H1 (cell line): ENCODE data around the gene DES.

Experiments used
- CREB1 ChIP-seq: IDR thresholded peaks from 2 replicates; pipeline ENCODE4 v1.6.1; 2012; ENCODE audit warnings: inconsistent platforms
- EP300 ChIP-seq, 2 experiments: IDR thresholded peaks; 1 replicate in 1 of 2; 2 replicates in 1 of 2; pipeline ENCODE4 v1.6.1; 2011 to 2012; ENCODE audit warnings: low read depth in 2 of 2, low read length in 2 of 2, mild to moderate bottlenecking in 2 of 2, borderline replicate concordance in 1 of 2, inconsistent platforms in 1 of 2, moderate library complexity in 1 of 2
- JUN ChIP-seq: IDR thresholded peaks from 2 replicates; pipeline ENCODE4 v1.6.1; 2011; ENCODE audit warnings: low read depth, mild to moderate bottlenecking, improper control_type of control experiment, low read length
- MAX ChIP-seq: IDR thresholded peaks from 2 replicates; pipeline ENCODE4 v1.6.1; 2012; ENCODE audit warnings: inconsistent platforms
- SP1 ChIP-seq: IDR thresholded peaks from 2 replicates; pipeline ENCODE4 v1.6.1; 2011; ENCODE audit warnings: low read depth, low read length
- SRF ChIP-seq: IDR thresholded peaks from 2 replicates; pipeline ENCODE4 v1.6.1; 2011; ENCODE audit warnings: mild to moderate bottlenecking, low read depth, low read length, moderate library complexity
- SUZ12 ChIP-seq: fragments of 200-600 bp; sonication (generic); IDR thresholded peaks from 2 replicates; pipeline ENCODE4 v1.6.1; 2012; ENCODE audit warnings: mild to moderate bottlenecking, inconsistent platforms, low read length, moderate library complexity, mixed read lengths
- YY1 ChIP-seq: IDR thresholded peaks from 2 replicates; pipeline ENCODE4 v1.6.1; 2011; ENCODE audit warnings: low read depth, mild to moderate bottlenecking, low read length
- TF ChIP-seq, protein P1 (sequence below), 3 experiments: IDR thresholded peaks; 1 replicate in 2 of 3; 2 replicates in 1 of 3; pipeline versions ENCODE4 v1.5.1 to v1.6.1; 2011; ENCODE audit warnings: low read length in 3 of 3, mild to moderate bottlenecking in 3 of 3, inconsistent platforms in 2 of 3, low read depth in 1 of 3, moderate library complexity in 1 of 3; ENCODE audit not compliant: insufficient read depth in 1 of 3; ENCODE audit errors: control extremely low read depth in 1 of 3

- TF ChIP-seq MAX (no peak), SRF (no peak), CREB1 (no peak), EP300 (IDR thresholded peaks at IDR 0.05; ENCODE audit: borderline replicate concordance in 1 of 2, low read depth in 2 of 2, low read length in 2 of 2) (no peak), SUZ12 (no peak), SP1 (no peak), JUN (no peak), YY1 (no peak)
- TF ChIP-seq, protein P1, sequence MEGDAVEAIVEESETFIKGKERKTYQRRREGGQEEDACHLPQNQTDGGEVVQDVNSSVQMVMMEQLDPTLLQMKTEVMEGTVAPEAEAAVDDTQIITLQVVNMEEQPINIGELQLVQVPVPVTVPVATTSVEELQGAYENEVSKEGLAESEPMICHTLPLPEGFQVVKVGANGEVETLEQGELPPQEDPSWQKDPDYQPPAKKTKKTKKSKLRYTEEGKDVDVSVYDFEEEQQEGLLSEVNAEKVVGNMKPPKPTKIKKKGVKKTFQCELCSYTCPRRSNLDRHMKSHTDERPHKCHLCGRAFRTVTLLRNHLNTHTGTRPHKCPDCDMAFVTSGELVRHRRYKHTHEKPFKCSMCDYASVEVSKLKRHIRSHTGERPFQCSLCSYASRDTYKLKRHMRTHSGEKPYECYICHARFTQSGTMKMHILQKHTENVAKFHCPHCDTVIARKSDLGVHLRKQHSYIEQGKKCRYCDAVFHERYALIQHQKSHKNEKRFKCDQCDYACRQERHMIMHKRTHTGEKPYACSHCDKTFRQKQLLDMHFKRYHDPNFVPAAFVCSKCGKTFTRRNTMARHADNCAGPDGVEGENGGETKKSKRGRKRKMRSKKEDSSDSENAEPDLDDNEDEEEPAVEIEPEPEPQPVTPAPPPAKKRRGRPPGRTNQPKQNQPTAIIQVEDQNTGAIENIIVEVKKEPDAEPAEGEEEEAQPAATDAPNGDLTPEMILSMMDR (IDR thresholded peaks at IDR 0.05; ENCODE audit: control extremely low read depth in 1 of 3, insufficient read depth in 1 of 3, low read depth in 1 of 3, low read length in 3 of 3), result no peak
Measured at GRCh38 chr2:219439506-219439905, 21.3 kb downstream of the DES start.
